ENCODE data around the gene PTRH2. TPM values are rescaled to one million over a fixed set of nuclear protein-coding genes. Genes with fewer than 3 reads are reported as not detected.
A peak's percentile ranks its signal among the peaks of the same experiment; 100 is the strongest.
"Not testable (repeated sequence)": the region's sequence is repeated elsewhere in the genome, so short reads cannot be mapped to it uniquely, and the experiment has no call there.

PTRH2 gene
- polyA plus RNA-seq, result 10 to 100 TPM in 3 of 4 donors, 1 to 10 TPM in 1; 8.6 to 29.9 (median 20.0) TPM
- long read RNA-seq, donor 1, result 0 reads
- long read RNA-seq, donor 2, full-length matches to known transcripts, result 15 of 15 reads
- long read RNA-seq, donor 2, partial matches to known transcripts, result 0 of 15 reads
- long read RNA-seq, donor 2, other reads (novel, unspliced or antisense), result 0 of 15 reads
- long read RNA-seq, donor 3, full-length matches to known transcripts, result 33 of 83 reads
- long read RNA-seq, donor 3, partial matches to known transcripts, result 45 of 83 reads
- long read RNA-seq, donor 3, other reads (novel, unspliced or antisense), result 5 of 83 reads
- long read RNA-seq, donor 4, result 0 reads
- long read RNA-seq, donor 5, full-length matches to known transcripts, result 6 of 6 reads
- long read RNA-seq, donor 5, partial matches to known transcripts, result 0 of 6 reads
- long read RNA-seq, donor 5, other reads (novel, unspliced or antisense), result 0 of 6 reads
- long read RNA-seq, donor 6, full-length matches to known transcripts, result 16 of 16 reads
- long read RNA-seq, donor 6, partial matches to known transcripts, result 0 of 16 reads
- long read RNA-seq, donor 6, other reads (novel, unspliced or antisense), result 0 of 16 reads
- long read RNA-seq, donor 7, full-length matches to known transcripts, result 15 of 15 reads
- long read RNA-seq, donor 7, partial matches to known transcripts, result 0 of 15 reads
- long read RNA-seq, donor 7, other reads (novel, unspliced or antisense), result 0 of 15 reads
- long read RNA-seq, donor 8, full-length matches to known transcripts, result 2 of 2 reads
- long read RNA-seq, donor 8, partial matches to known transcripts, result 0 of 2 reads
- long read RNA-seq, donor 8, other reads (novel, unspliced or antisense), result 0 of 2 reads
- long read RNA-seq, donor 9, full-length matches to known transcripts, result 9 of 9 reads
- long read RNA-seq, donor 9, partial matches to known transcripts, result 0 of 9 reads
- long read RNA-seq, donor 9, other reads (novel, unspliced or antisense), result 0 of 9 reads
- long read RNA-seq, donor 10, full-length matches to known transcripts, result 47 of 93 reads
- long read RNA-seq, donor 10, partial matches to known transcripts, result 27 of 93 reads
- long read RNA-seq, donor 10, other reads (novel, unspliced or antisense), result 19 of 93 reads

GRCh38 chr17:59707149-59707970, at the start of gene PTRH2, which contains the start of gene VMP1:
Gene PTRH2, minus strand, starts transcription at chr17:59707430. Its CDS starts 9,452 bp downstream, at chr17:59697978.
Gene VMP1, plus strand, starts transcription at chr17:59707654. Its CDS starts 23,793 bp downstream, at chr17:59731447.
- peak within 1 kb of the TSS; percentile 61 to 97 (median 72) for H3K4me3 ChIP-seq (ENCODE audit: low read depth in 1 of 3, low read length in 3 of 3)
- DNase-seq (peak; percentile 99 to 100), FAIRE-seq (no peak)
- H3K27ac ChIP-seq (ENCODE audit: low read depth in 1 of 3, low read length in 2 of 3), result peak within 1 kb of the TSS; percentile 91 to 98 (median 97)
- H3K27me3 ChIP-seq (ENCODE audit: control insufficient read depth in 3 of 3, insufficient read depth in 3 of 3, low read length in 3 of 3), result no peaks in the 10 kb centered on the region
- H3K9me3 ChIP-seq (ENCODE audit: control insufficient read depth in 2 of 2, insufficient read depth in 1 of 2, low read depth in 1 of 2, low read length in 1 of 2), result no peaks in the 10 kb centered on the region
- peaks cover 3 to 11% (median 7%) of the 10 kb centered on the region in 3 donors for H3K4me1 ChIP-seq (ENCODE audit: control insufficient read depth in 3 of 3, insufficient read depth in 2 of 3, low read depth in 1 of 3, low read length in 2 of 3)
- H3K36me3 ChIP-seq (ENCODE audit: control insufficient read depth in 3 of 3, insufficient read depth in 2 of 3, low read depth in 1 of 3, low read length in 3 of 3), result peaks cover 0 to 8% (median 0%) of the 10 kb centered on the region in 3 donors
- 0 to 1% (median 0%) methylated on average over 44 to 45 of the region's 45 CpGs for WGBS, 3 donors

DNA sequence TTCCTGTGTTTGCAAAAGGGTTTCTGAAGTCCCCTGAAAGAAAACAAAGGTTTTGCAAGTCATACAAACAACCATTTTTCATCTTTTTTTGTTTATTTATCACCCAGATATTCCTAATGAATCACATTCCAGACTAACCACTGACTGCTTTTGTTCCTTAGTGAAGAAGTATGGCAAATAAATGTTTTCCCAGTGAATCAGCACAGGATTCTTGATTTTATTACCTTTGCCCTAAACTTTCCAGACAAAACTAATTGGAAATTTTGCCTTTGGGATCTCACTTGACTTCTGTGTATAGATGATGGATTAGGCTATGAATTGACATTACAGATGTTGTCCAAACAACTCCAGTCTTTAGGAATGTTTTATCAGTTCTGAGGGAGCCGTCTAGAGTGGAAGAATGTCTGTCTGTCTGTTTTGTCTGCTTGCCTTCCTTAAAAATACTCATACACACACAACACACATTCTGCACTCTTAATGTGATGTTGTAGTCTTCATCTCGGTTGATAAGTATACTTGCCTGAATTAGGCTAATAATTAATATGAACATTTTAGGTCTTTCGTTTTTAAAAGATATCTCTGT, 49.1 kb upstream of the PTRH2 start:
- WGBS, 3 donors, result 40 to 48% (median 43%) methylated on average over 3 of the region's 3 CpGs
- peaks cover 0 to 4% (median 0%) of the 10 kb centered on the region in 3 donors for H3K4me1 ChIP-seq (ENCODE audit: control insufficient read depth in 3 of 3, insufficient read depth in 2 of 3, low read depth in 1 of 3, low read length in 2 of 3)
- H3K27me3 ChIP-seq (ENCODE audit: control insufficient read depth in 3 of 3, insufficient read depth in 3 of 3, low read length in 3 of 3), result no peaks in the 10 kb centered on the region
- peaks cover 0 to 8% of the 10 kb centered on the region in 2 donors for H3K9me3 ChIP-seq (ENCODE audit: control insufficient read depth in 2 of 2, insufficient read depth in 1 of 2, low read depth in 1 of 2, low read length in 1 of 2)
- no peak overlapping the region for H3K4me3 ChIP-seq (ENCODE audit: low read depth in 1 of 3, low read length in 3 of 3)
- peak overlapping the region in 1 of 3 donors; percentile 52 for H3K27ac ChIP-seq (ENCODE audit: low read depth in 1 of 3, low read length in 2 of 3)
- DNase-seq (no peak), FAIRE-seq (no peak)
- peaks cover 2 to 37% (median 6%) of the 10 kb centered on the region in 3 donors for H3K36me3 ChIP-seq (ENCODE audit: control insufficient read depth in 3 of 3, insufficient read depth in 2 of 3, low read depth in 1 of 3, low read length in 3 of 3)

DNA sequence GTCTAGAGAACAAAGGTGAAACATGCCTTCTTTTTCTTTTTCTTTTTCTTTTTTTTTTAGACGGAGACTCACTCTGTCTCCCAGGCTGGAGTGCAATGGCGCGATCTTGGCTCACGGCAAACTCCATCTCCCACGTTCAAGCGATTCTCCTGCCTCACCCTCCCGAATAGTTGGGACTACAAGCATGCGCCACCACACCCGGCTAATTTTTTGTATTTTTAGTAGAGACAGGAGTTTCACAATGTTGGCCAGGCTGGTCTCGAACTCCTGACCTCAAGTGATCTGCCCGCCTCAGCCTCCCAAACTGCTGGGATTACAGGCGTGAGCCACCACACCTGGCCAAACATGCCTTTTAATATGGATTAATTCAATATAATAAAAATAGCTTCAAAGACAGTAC, 47.8 kb upstream of the PTRH2 start:
- H3K36me3 ChIP-seq (ENCODE audit: control insufficient read depth in 3 of 3, insufficient read depth in 2 of 3, low read depth in 1 of 3, low read length in 3 of 3), result peaks cover 2 to 32% (median 6%) of the 10 kb centered on the region in 3 donors
- H3K27ac ChIP-seq (ENCODE audit: low read depth in 1 of 3, low read length in 2 of 3), result peak overlapping the region in 1 of 3 donors; percentile 37
- H3K27me3 ChIP-seq (ENCODE audit: control insufficient read depth in 3 of 3, insufficient read depth in 3 of 3, low read length in 3 of 3); H3K9me3 ChIP-seq (ENCODE audit: control insufficient read depth in 2 of 2, insufficient read depth in 1 of 2, low read depth in 1 of 2, low read length in 1 of 2); FAIRE-seq; H3K4me3 ChIP-seq (ENCODE audit: low read depth in 1 of 3, low read length in 3 of 3); DNase-seq; H3K4me1 ChIP-seq (ENCODE audit: control insufficient read depth in 3 of 3, insufficient read depth in 2 of 3, low read depth in 1 of 3, low read length in 2 of 3): not testable (repeated sequence)
- WGBS, 3 donors, result 93 to 94% (median 94%) methylated on average over 12 of the region's 12 CpGs

DNA sequence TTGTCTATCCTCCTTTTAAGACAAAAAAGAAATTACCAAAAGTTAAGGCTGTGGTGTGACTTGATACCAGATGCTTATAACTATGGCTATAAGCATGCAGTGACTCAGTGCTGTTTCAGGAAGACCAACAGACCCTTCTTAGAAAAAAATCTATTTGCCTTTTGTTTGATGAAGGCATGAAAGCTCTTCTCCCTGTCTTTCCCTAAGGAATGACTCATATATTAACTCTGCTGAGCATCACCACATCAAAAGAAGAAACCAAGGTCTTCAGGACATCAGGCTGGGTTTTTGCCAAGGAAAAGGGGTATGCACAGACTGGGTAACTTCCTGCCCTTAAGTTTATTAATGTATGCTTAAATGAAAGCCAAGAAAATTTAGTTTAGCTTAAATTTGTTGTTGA, 47.3 kb upstream of the PTRH2 start:
- no peak for FAIRE-seq
- DNase-seq, result peak in 1 of 2 donors; percentile 25
- Histone ChIP-seq H3K27me3 (ENCODE audit: control insufficient read depth in 3 of 3, insufficient read depth in 3 of 3, low read length in 3 of 3) (no peaks in the 10 kb centered on the region), H3K36me3 (ENCODE audit: control insufficient read depth in 3 of 3, insufficient read depth in 2 of 3, low read depth in 1 of 3, low read length in 3 of 3) (peaks cover 2 to 30% (median 6%) of the 10 kb centered on the region in 3 donors), H3K9me3 (ENCODE audit: control insufficient read depth in 2 of 2, insufficient read depth in 1 of 2, low read depth in 1 of 2, low read length in 1 of 2) (peaks cover 0 to 8% of the 10 kb centered on the region in 2 donors), H3K27ac (ENCODE audit: low read depth in 1 of 3, low read length in 2 of 3) (peak overlapping the region in 2 of 3 donors; percentile 37 to 74), H3K4me1 (ENCODE audit: control insufficient read depth in 3 of 3, insufficient read depth in 2 of 3, low read depth in 1 of 3, low read length in 2 of 3) (peaks cover 0 to 4% (median 0%) of the 10 kb centered on the region in 3 donors), H3K4me3 (ENCODE audit: low read depth in 1 of 3, low read length in 3 of 3) (no peak overlapping the region)

DNA sequence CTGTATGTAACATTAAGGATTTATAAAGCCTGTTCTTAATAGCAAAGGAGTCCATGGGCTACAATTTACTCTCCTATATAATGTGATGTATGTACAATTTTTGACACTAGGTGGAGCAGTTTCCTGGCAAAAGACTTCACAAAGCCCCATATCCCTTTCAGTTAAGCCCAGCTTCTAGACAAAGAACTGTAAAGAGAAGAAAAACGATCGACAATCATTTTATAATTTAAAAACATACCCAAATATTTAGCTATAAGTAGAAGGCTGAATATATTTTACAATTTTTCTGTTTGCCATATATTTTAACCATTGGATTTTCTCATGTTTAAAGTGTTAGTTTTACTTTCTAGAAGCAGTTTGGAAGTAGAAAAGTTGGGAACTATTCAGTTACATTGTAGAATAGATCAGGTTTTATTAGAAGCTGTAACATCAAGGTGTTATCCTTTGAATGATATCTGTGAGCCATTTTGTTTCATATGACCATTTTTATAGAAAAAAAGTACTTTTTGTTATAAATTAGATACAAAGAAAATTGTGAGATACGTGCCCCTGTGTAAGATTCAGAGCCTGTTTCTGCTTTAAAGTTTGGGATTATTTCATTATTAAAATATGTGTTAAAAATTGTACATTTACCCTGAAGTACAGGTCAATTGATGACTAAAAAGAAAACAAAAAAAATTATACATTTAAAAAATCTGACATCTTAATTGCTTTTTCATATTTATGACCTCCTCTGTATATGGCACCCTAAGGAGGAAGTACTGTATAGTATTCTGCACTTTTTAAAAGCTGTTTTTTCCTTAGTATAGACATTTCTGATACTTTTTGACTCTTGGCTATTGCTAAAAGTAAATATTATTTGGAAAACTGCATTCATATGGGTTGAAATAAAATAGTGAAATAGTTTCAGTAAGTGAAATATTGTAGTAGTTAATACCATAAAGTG, 46.6 kb upstream of the PTRH2 start:
- DNase-seq, result peak; percentile 88 to 92
- Histone ChIP-seq H3K27me3 (ENCODE audit: control insufficient read depth in 3 of 3, insufficient read depth in 3 of 3, low read length in 3 of 3) (no peaks in the 10 kb centered on the region), H3K9me3 (ENCODE audit: control insufficient read depth in 2 of 2, insufficient read depth in 1 of 2, low read depth in 1 of 2, low read length in 1 of 2) (peaks cover 0 to 4% of the 10 kb centered on the region in 2 donors), H3K4me1 (ENCODE audit: control insufficient read depth in 3 of 3, insufficient read depth in 2 of 3, low read depth in 1 of 3, low read length in 2 of 3) (peaks cover 0 to 4% (median 0%) of the 10 kb centered on the region in 3 donors), H3K27ac (ENCODE audit: low read depth in 1 of 3, low read length in 2 of 3) (no peak overlapping the region), H3K36me3 (ENCODE audit: control insufficient read depth in 3 of 3, insufficient read depth in 2 of 3, low read depth in 1 of 3, low read length in 3 of 3) (peaks cover 2 to 28% (median 6%) of the 10 kb centered on the region in 3 donors), H3K4me3 (ENCODE audit: low read depth in 1 of 3, low read length in 3 of 3) (no peak overlapping the region)
- FAIRE-seq, result peak; percentile 19
- WGBS, 3 donors, result 25 to 29% (median 26%) methylated on average over 3 of the region's 3 CpGs

DNA sequence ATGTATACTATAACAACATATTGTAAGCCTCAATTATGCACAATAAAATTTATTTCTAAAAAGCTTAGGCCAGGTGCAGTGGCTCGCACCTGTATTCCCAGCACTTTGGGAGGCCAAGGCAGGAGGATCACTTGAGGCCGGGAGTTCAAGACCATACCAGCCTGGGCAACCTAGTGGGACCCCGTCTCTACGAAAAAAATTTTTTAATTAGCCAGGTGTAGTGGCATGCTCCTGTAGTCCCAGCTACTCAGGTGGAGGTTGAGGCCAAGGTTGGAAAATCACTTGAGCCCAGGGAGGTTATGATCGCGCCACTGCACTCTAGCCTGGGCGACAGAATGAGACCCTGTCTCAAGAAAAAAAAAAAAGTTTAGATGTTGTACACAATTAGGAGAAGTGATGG, 45.7 kb upstream of the PTRH2 start:
- Histone ChIP-seq H3K27ac (ENCODE audit: low read depth in 1 of 3, low read length in 2 of 3) (no peak overlapping the region), H3K4me3 (ENCODE audit: low read depth in 1 of 3, low read length in 3 of 3) (no peak overlapping the region), H3K9me3 (ENCODE audit: control insufficient read depth in 2 of 2, insufficient read depth in 1 of 2, low read depth in 1 of 2, low read length in 1 of 2) (no peaks in the 10 kb centered on the region), H3K4me1 (ENCODE audit: control insufficient read depth in 3 of 3, insufficient read depth in 2 of 3, low read depth in 1 of 3, low read length in 2 of 3) (peaks cover 0 to 4% (median 0%) of the 10 kb centered on the region in 3 donors), H3K36me3 (ENCODE audit: control insufficient read depth in 3 of 3, insufficient read depth in 2 of 3, low read depth in 1 of 3, low read length in 3 of 3) (peaks cover 1 to 21% (median 2%) of the 10 kb centered on the region in 3 donors), H3K27me3 (ENCODE audit: control insufficient read depth in 3 of 3, insufficient read depth in 3 of 3, low read length in 3 of 3) (no peaks in the 10 kb centered on the region)
- WGBS, 3 donors, result 80 to 85% (median 82%) methylated on average over 7 of the region's 7 CpGs
- DNase-seq (no peak), FAIRE-seq (no peak)

GRCh38 chr17:59752446-59752845, 45.2 kb upstream of the PTRH2 start:
- Histone ChIP-seq H3K27me3 (ENCODE audit: control insufficient read depth in 3 of 3, insufficient read depth in 3 of 3, low read length in 3 of 3) (no peaks in the 10 kb centered on the region), H3K4me3 (ENCODE audit: low read depth in 1 of 3, low read length in 3 of 3) (no peak overlapping the region), H3K36me3 (ENCODE audit: control insufficient read depth in 3 of 3, insufficient read depth in 2 of 3, low read depth in 1 of 3, low read length in 3 of 3) (peaks cover 0 to 20% (median 2%) of the 10 kb centered on the region in 3 donors), H3K4me1 (ENCODE audit: control insufficient read depth in 3 of 3, insufficient read depth in 2 of 3, low read depth in 1 of 3, low read length in 2 of 3) (peaks cover 0 to 4% (median 0%) of the 10 kb centered on the region in 3 donors), H3K27ac (ENCODE audit: low read depth in 1 of 3, low read length in 2 of 3) (no peak overlapping the region), H3K9me3 (ENCODE audit: control insufficient read depth in 2 of 2, insufficient read depth in 1 of 2, low read depth in 1 of 2, low read length in 1 of 2) (no peaks in the 10 kb centered on the region)
- DNase-seq, result no peak
- no peak for FAIRE-seq

Measured in small intestine (tissue), 16 donors.